Kidney (tissue), 14 donors: ENCODE results near the gene TMEM208. TPM values are rescaled to one million over a fixed set of nuclear protein-coding genes. Genes with fewer than 3 reads are reported as not detected.
A peak's percentile ranks its signal among the peaks of the same experiment; 100 is the strongest.

ENCODE experiments used
- DNase-seq, 5 donors: peaks; one replicate each; pipeline ENCODE4 v3.0.0-alpha.2; 2013 to 2020
- FAIRE-seq: peaks from 2 replicates; lab custom pipeline; 2012; peaks lifted over from hg19 to GRCh38; lab: Jason Lieb, UNC
- H3K27ac ChIP-seq, 2 donors: one replicate each; pipeline ENCODE4 v1.7.0; 2013; ENCODE audit warnings: low read depth in 2 of 2, low read length in 2 of 2, inconsistent platforms in 1 of 2
- H3K27me3 ChIP-seq: one replicate; pipeline ENCODE4 v1.7.1; 2013; ENCODE audit warnings: low read length, inconsistent platforms; ENCODE audit not compliant: control insufficient read depth, insufficient read depth
- H3K36me3 ChIP-seq, 3 donors: one replicate each; pipeline versions ENCODE4 v1.7.0 to v1.7.1; 2013; ENCODE audit warnings: low read length in 3 of 3, control low read depth in 1 of 3, inconsistent platforms in 1 of 3; ENCODE audit not compliant: insufficient read depth in 3 of 3, control insufficient read depth in 2 of 3
- H3K4me1 ChIP-seq, 3 donors: one replicate each; pipeline versions ENCODE4 v1.7.0 to v1.7.1; 2013; ENCODE audit warnings: low read length in 3 of 3, inconsistent platforms in 1 of 3, low read depth in 1 of 3; ENCODE audit not compliant: control insufficient read depth in 2 of 3, insufficient read depth in 2 of 3
- H3K4me3 ChIP-seq, 3 donors: one replicate each; pipeline versions ENCODE4 v1.7.0 to v1.8.1; 2013; ENCODE audit warnings: low read length in 3 of 3, control low read depth in 1 of 3, inconsistent platforms in 1 of 3
- H3K9ac ChIP-seq, 3 donors: one replicate each; pipeline versions ENCODE4 v1.7.0 to v1.7.1; 2013; ENCODE audit warnings: low read length in 3 of 3, control low read depth in 1 of 3, inconsistent platforms in 1 of 3
- H3K9me3 ChIP-seq, 3 donors: one replicate each; pipeline versions ENCODE4 v1.7.0 to v1.7.1; 2013; ENCODE audit warnings: low read length in 3 of 3, control low read depth in 1 of 3, inconsistent platforms in 1 of 3; ENCODE audit not compliant: control insufficient read depth in 2 of 3, insufficient read depth in 1 of 3
- intact Hi-C: fragments of 100-400 bp; cut with DNase I; formaldehyde crosslinking; loops from one replicate; pipeline ENCODE4 v1.11.1; 2022
- polyA plus RNA-seq: library from polyadenylated mRNA; stranded (reverse); fragments of 350-450 nt; fragmentation: Illumina TruSeq; extraction: RNeasy Lipid Tissue Mini Kit (QIAGEN cat#74804); gene quantifications from one replicate; pipeline ENCODE4 v1.2.3, GENCODE V29; 2014; ENCODE audit warnings: low read depth, low replicate concordance; ENCODE audit not compliant: insufficient read depth
- total RNA-seq: library from RNA; stranded (reverse); fragmentation: NEBNext Ultra II Directional; extraction: Animal tissue kit (Norgen Biotek cat#: 25700); gene quantifications from one replicate; pipeline ENCODE4 v1.2.1, GENCODE V29; 2021
- TF ChIP-seq, protein P1 (sequence below): IDR thresholded peaks from 3 replicates; pipeline ENCODE4 v1.5.1; 2012; ENCODE audit warnings: mild to moderate bottlenecking, moderate library complexity, borderline replicate concordance; ENCODE audit not compliant: insufficient read depth; ENCODE audit errors: extremely low read depth
- donor health status: control.
- donor health status: control.
- donor health status: control.
- donor health status: control.
- donor health status: control.
- donor health status: DM: yes; HTN: yes; CAD: no.
- donor health status: Normal renal cell carcinoma (clear cell type).

Gene TMEM208
- total and polyA plus RNA-seq, 2 donors from 2014 or later: 47.1 to 145 TPM

DNA sequence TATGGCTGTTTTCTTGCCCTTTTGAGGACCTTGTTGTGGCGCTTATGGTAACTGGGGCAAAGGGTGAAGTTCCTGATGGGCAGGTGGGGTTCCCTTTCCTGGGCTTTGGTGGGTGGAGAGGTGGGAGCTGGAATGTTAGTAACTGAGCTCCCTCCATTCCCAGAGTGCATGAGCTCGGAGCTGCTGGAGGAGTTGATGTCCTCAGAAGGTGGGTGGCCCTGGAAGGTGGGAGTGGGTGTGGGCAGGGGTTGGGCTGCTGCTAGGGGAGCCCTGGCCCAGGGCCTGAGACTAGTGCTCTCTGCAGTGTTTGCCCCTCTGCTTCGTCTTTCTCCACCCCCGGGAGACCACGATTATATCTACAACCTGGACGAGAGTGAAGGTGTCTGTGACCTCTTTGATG, 29.2 kb upstream of the TMEM208 start:
- FAIRE-seq (no peak), DNase-seq (peak in 1 of 5 donors; percentile 48)
- TF ChIP-seq, protein P1, sequence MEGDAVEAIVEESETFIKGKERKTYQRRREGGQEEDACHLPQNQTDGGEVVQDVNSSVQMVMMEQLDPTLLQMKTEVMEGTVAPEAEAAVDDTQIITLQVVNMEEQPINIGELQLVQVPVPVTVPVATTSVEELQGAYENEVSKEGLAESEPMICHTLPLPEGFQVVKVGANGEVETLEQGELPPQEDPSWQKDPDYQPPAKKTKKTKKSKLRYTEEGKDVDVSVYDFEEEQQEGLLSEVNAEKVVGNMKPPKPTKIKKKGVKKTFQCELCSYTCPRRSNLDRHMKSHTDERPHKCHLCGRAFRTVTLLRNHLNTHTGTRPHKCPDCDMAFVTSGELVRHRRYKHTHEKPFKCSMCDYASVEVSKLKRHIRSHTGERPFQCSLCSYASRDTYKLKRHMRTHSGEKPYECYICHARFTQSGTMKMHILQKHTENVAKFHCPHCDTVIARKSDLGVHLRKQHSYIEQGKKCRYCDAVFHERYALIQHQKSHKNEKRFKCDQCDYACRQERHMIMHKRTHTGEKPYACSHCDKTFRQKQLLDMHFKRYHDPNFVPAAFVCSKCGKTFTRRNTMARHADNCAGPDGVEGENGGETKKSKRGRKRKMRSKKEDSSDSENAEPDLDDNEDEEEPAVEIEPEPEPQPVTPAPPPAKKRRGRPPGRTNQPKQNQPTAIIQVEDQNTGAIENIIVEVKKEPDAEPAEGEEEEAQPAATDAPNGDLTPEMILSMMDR: no peak
- no peaks in the 10 kb centered on the region for H3K9me3 ChIP-seq
- H3K27ac ChIP-seq: peak overlapping the region in 1 of 2 donors; percentile 78
- intact Hi-C loops: no loop called here
- no peak overlapping the region for H3K4me3 ChIP-seq
- H3K27me3 ChIP-seq: no peaks in the 10 kb centered on the region
- H3K36me3 ChIP-seq: peaks cover 7 to 52% (median 30%) of the 10 kb centered on the region in 3 donors
- H3K9ac ChIP-seq: peak overlapping the region in 1 of 3 donors; percentile 34
- H3K4me1 ChIP-seq: peaks cover 0 to 40% (median 34%) of the 10 kb centered on the region in 3 donors

DNA sequence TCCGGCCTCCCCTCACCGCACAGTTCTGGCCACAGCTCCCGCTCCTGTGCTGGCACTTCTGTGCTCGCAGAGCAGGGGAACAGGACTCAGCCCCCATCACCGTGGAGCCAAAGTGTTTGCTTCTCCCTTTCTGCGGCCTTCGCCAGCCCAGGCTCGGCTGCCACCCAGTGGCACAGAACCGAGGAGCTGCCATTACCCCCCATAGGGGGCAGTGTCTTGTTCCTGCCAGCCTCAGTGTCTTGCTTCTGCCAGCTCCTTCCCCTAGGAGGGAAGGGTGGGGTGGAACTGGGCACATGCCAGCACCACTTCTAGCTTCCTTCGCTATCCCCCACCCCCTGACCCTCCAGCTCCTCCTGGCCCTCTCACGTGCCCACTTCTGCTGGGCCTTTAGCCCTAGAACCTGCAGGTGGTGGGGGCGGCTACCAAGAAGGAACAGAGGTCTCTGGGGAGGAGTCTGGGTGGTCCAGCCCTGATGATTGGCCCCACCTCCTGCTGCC, 28.6 kb upstream of the TMEM208 start:
- Histone ChIP-seq H3K4me1 (peaks cover 0 to 34% (median 28%) of the 10 kb centered on the region in 3 donors), H3K9ac (peak overlapping the region in 1 of 3 donors; percentile 34), H3K36me3 (peaks cover 7 to 52% (median 30%) of the 10 kb centered on the region in 3 donors), H3K9me3 (no peaks in the 10 kb centered on the region), H3K4me3 (peak overlapping the region in 1 of 3 donors; percentile 61), H3K27ac (peak overlapping the region; percentile 50 to 78), H3K27me3 (no peaks in the 10 kb centered on the region)
- DNase-seq (peak in 4 of 5 donors; percentile 29 to 84 (median 56)), FAIRE-seq (no peak)
- intact Hi-C loops: no loop called here
- TF ChIP-seq, protein P1: peak; percentile 56

DNA sequence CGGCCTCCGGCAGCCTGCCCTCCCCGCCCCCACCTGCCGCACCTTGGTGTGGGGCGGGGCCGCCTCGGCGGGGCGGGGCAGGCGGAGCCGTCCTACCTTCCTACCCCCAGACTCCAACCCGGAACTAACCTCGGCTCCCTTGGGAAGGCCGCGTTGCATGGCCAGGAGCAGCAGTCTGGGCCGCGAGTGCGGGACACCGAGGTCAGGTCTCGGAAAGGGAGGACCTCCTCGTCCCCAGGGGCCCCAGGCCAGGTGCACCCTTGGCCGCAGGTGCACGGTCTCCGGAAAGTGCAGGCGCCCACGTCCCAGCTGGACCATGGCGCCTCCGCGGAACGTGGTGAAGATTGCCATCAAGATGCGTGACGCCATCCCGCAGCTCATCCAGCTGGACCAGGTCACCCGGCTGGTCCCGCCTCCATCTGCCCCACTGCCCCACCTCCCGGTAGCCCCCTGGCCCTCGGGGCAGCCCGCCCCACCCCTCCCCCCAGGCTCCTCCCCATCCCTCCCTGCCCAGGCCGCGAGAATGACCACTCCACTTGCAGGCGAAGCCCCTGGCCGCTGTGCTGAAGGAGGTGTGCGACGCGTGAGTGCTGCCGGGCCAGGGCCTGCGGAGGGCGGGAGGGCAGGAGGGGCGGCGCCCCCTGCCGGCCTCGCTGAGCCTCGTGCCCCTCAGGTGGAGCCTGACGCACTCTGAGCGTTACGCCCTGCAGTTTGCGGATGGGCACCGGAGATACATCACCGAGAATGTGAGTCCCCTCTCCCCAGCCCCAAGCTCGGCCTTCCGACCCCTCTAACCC, 27.7 kb upstream of the TMEM208 start, which contains the start of gene ELMO3:
Gene ELMO3, plus strand, starts transcription at position 121 of the 797 bp plus-strand sequence. Its CDS starts 196 bp downstream, at position 317.
- no peaks in the 10 kb centered on the region for H3K9me3 ChIP-seq
- H3K36me3 ChIP-seq: peaks cover 7 to 43% (median 31%) of the 10 kb centered on the region in 3 donors
- peak within 1 kb of the TSS in 2 of 3 donors; percentile 47 to 61 for H3K4me3 ChIP-seq
- TF ChIP-seq, protein P1: peak; percentile 32
- intact Hi-C loops: no loop called here
- peaks cover 0 to 28% (median 20%) of the 10 kb centered on the region in 3 donors for H3K4me1 ChIP-seq
- H3K27ac ChIP-seq: peak within 1 kb of the TSS; percentile 50 to 78
- no peak for FAIRE-seq
- peak within 1 kb of the TSS in 1 of 3 donors; percentile 34 for H3K9ac ChIP-seq
- H3K27me3 ChIP-seq: no peaks in the 10 kb centered on the region
- peak in 3 of 5 donors; percentile 28 to 87 (median 75) for DNase-seq
